Fibroblast of mammary gland (primary cell): Measurements from ENCODE around the gene RPS5.
"Not testable (repeated sequence)": the region's sequence is repeated elsewhere in the genome, so short reads cannot be mapped to it uniquely, and the experiment has no call there.

Experiments
- DNase-seq: peaks from one replicate; pipeline ENCODE4 v3.0.0-alpha.2; 2010; ENCODE audit warnings: low read depth
- H3K4me3 ChIP-seq: 2 replicates; pipeline ENCODE4 v1.5.1; 2011; ENCODE audit warnings: low read depth, mild to moderate bottlenecking, low read length, moderate library complexity; ENCODE audit not compliant: control insufficient read depth
- TF ChIP-seq, protein P1 (sequence below): conservative IDR thresholded peaks from 2 replicates; pipeline ENCODE4 v1.5.1; 2011; ENCODE audit warnings: low read depth, low read length, inconsistent platforms; ENCODE audit not compliant: control insufficient read depth, insufficient read depth

The RPS5 gene

DNA sequence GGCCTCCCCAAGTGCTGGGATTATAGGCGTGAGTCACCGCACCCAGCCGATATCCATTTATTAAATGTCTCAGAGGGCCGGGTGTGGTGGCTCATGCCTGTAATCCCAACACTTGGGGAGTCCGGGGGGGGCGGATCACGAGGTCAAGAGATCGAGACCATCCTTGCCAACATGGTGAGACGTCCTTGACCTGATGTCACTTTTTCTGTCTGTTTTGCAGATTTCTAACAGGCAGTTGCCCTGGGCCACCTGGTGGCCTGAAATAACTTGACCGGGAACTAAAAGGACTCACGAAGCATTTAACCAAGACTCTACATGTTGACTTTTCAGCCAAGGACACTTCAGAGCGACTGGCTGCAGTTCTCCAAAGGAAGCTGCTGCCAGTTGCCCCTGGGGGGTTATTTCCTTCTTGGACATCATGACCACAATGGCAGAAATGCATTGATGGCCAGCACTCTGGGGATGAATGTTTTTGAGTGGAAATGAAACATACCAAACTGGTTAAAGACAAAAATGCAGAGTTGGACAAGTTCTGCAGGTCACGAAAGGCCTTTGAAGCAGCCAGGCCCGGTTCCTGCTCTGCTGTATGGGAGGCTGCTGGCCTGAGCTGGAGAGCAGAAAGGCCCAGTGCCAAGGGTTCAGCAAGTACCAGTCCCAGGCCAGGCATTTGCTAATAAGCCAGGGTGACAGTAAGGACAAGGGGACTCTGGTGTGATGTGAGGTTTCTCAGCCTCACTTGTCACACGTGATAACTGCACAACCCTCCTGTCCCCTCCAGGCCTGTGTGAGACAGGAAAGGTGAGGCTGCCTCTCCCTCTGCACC, 14.5 kb upstream of the RPS5 start:
- DNase-seq: no peak
- TF ChIP-seq, protein P1, sequence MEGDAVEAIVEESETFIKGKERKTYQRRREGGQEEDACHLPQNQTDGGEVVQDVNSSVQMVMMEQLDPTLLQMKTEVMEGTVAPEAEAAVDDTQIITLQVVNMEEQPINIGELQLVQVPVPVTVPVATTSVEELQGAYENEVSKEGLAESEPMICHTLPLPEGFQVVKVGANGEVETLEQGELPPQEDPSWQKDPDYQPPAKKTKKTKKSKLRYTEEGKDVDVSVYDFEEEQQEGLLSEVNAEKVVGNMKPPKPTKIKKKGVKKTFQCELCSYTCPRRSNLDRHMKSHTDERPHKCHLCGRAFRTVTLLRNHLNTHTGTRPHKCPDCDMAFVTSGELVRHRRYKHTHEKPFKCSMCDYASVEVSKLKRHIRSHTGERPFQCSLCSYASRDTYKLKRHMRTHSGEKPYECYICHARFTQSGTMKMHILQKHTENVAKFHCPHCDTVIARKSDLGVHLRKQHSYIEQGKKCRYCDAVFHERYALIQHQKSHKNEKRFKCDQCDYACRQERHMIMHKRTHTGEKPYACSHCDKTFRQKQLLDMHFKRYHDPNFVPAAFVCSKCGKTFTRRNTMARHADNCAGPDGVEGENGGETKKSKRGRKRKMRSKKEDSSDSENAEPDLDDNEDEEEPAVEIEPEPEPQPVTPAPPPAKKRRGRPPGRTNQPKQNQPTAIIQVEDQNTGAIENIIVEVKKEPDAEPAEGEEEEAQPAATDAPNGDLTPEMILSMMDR: peak; percentile 15
- H3K4me3 ChIP-seq: no peak overlapping the region

DNA sequence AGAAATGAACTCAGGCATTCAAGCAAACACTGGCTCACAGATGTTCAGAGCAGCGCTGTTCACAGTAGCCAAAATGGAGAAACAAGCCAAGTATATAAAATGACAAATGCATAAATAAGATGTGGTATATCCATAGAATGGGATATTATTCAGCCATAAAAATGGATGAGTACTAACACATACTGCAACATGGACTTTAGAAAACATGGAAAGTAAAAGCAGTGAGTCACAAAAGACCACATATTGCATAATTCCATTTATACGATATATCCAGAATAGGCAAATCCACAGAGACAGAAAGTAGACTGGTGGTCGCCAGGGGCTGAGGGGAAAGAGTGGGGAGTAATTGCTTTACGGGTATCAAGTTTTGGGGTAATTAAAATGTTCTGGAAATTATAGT, 12.9 kb upstream of the RPS5 start:
- peak; percentile 58 for DNase-seq
- TF ChIP-seq, protein P1: no peak
- no peak overlapping the region for H3K4me3 ChIP-seq

DNA sequence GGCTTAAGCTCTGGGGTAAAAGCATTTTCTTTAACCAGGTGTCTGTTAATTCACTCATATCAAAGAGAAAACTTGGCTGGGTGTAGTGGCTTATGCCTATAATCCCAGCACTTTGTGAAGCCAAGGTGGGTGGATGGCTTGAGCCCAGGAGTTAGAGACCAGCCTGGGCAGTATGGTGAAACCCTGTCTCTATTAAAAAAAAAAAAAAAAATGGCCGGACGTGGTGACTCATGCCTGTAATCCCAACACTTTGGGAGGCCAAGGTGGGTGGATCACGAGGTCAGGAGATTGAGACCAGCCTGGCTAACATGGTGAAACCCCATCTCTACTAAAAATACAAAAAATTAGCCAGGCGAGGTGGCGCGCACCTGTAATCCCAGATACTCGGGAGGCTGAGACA, 10.3 kb upstream of the RPS5 start:
- not testable (repeated sequence) for H3K4me3 ChIP-seq
- DNase-seq: peak; percentile 34

DNA sequence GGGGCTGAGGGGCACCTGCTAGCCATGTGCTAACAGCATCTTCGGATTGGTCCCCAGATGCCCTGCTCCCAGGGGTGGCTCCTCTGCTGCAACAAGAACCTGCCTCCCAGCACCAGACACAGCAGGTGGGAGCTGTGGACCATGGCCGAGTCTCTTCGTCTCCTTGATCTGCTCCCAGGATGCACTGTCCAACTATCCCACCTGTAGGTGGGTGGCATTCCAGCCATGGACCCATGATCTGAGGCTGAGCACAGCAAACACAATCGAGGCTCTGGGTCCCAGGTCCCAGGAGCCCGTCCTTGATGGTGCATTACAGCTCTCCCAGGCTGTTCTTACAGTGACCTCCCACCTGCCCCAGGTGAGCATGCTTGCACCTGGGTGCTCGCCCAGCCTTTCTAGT, 7.8 kb upstream of the RPS5 start:
- TF ChIP-seq, protein P1: no peak
- no peak for DNase-seq
- no peak overlapping the region for H3K4me3 ChIP-seq

DNA sequence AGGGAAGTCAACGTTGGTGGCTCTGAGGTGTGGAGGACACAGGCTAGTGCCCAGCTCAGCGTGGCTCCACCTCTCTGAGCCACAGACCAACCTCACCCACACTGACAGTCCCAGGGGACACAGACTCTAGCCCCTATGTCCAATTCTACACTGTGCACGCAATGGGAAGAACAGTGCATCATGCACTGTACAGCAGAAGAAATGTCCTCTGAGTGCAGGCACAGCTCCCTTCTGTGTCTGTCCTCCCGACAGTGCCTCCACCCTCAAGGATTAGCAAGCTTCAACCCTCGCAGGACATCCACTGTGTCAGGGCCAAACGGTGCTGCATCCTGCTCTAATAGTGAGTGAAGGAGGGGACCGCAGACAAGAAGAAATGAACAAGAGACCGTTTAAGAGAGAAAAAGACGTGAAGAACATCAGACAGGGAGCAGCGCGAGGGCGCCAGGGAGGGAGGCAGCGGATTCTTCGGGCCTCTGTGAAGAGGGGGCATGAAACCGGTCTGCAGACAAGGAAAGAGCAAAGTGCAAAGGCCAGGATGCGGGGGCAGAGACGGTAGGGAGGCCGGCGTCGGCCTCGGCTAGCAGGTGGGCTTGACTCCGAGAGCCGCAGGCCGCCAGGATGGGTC, 6.9 kb upstream of the RPS5 start:
- TF ChIP-seq, protein P1: no peak
- DNase-seq: peak; percentile 14
- peak overlapping the region; percentile 86 for H3K4me3 ChIP-seq

DNA sequence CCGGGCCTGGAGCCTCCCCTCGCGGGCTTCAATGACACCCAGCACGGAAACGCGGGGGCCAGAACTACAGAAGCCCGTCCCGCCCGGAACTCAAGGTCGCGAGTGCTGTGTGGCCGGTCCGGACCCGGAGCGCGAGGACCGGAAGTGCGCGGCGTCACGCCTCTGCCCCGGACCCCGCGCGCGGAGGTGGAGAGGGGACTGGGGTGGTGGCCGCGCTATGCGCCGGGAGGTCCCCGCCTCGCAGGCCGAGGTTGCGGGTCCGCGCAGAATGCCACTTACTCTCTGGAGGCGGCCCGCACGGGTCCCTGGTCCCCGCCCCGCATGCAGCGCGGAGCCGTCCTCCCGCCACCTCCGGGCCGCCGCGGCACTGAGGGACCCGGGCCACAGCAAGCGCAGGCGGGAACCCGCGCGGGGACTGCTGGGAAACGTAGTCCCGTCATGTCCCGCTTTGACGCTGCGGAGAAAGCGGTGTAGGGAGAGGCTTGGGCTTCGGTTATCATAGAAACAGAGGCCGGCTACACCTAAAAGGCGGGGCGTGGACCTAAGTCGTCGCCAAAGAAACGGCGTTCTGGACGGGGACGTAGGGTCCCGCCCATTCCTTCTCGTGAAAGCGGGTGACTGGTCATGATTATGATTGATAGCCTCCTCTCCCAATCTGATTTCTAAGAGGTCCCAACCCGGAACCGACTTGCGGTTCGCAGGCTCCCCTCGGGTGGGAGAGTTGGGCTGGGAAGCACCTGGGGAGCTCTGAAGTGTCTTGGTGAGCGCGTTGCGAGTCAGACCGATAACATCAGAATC, 6.2 kb upstream of the RPS5 start, which contains the start of gene ZNF837:
ZNF837 (minus strand) TSS at position 369 of the 798 bp plus-strand sequence. CDS start 11,698 bp downstream, outside the sequence.
- TF ChIP-seq, protein P1: no peak
- H3K4me3 ChIP-seq: peak within 1 kb of the TSS; percentile 86
- DNase-seq: peak; percentile 100
